A549 treated with CpdA at 1 μM for 4 hours (cell line): Measurements from ENCODE around the gene ZSCAN25. TPM values are rescaled to one million over a fixed set of nuclear protein-coding genes. Genes with fewer than 3 reads are reported as not detected.

Source experiments
- total RNA-seq: library from RNA; stranded (reverse); fragments of 200-300 nt; extraction: Qiagen RNA extraction; gene quantifications from 5 replicates; pipeline ENCODE4 v1.2.3, GENCODE V29; 2022; ENCODE audit warnings: low read depth

The ZSCAN25 gene
- total RNA-seq, result 8.1 to 10.8 TPM (median 9.7 TPM) in 5 replicates

GRCh38 chr7:99616359-99617191, at the start of gene ZSCAN25:
Gene ZSCAN25, plus strand, starts transcription at chr7:99616946. Its CDS starts 2,661 bp downstream, at chr7:99619607.

GRCh38 chr7:99597762-99598501, 18.8 kb upstream of the ZSCAN25 start, which contains the start of gene TMEM225B:
Gene TMEM225B, plus strand, starts transcription at chr7:99598267. Its CDS starts 6,122 bp downstream, at chr7:99604389.

GRCh38 chr7:99679400-99680191, 62.9 kb downstream of the ZSCAN25 start, which contains the start of gene CYP3A5:
Gene CYP3A5, minus strand, starts transcription at chr7:99679996. Its CDS starts 100 bp downstream, at chr7:99679896.

Other genes starting within 250 kb of the ZSCAN25 start
- 267 to 303 TPM (median 287 TPM) in 5 replicates for gene ARPC1B, start 242.2 kb upstream of the ZSCAN25 start, total RNA-seq
- 169 to 200 TPM (median 181 TPM) in 5 replicates for gene PDAP1, start 208.3 kb upstream of the ZSCAN25 start, total RNA-seq
- 134 to 165 TPM (median 150 TPM) in 5 replicates for gene BUD31, start 208.0 kb upstream of the ZSCAN25 start, total RNA-seq
- gene PTCD1, start 178.1 kb upstream of the ZSCAN25 start, total RNA-seq, result 6.7 to 7.3 TPM (median 6.8 TPM) in 5 replicates
- gene CPSF4, start 178.0 kb upstream of the ZSCAN25 start, total RNA-seq, result 35.0 to 45.7 TPM (median 42.4 TPM) in 5 replicates
- 885 to 1,454 TPM (median 964 TPM) in 5 replicates for gene ATP5MF, start 150.8 kb upstream of the ZSCAN25 start, total RNA-seq
- gene ZNF789, start 144.1 kb upstream of the ZSCAN25 start, total RNA-seq, result 7.9 to 9.9 TPM (median 8.7 TPM) in 5 replicates
- gene ZNF394, start 116.7 kb upstream of the ZSCAN25 start, total RNA-seq, result 15.1 to 19.6 TPM (median 18.5 TPM) in 5 replicates
- gene ZKSCAN5, start 112.3 kb upstream of the ZSCAN25 start, total RNA-seq, result 9.0 to 10.3 TPM (median 9.5 TPM) in 5 replicates
- 5.7 to 6.8 TPM (median 6.0 TPM) in 5 replicates for gene FAM200A, start 64.8 kb upstream of the ZSCAN25 start, total RNA-seq
- gene ZNF655, start 58.3 kb upstream of the ZSCAN25 start, total RNA-seq, result 54.1 to 63.6 TPM (median 57.3 TPM) in 5 replicates
- gene TMEM225B, start 18.7 kb upstream of the ZSCAN25 start, total RNA-seq, result 0.75 to 1.4 TPM (median 1.1 TPM) in 5 replicates
- gene CYP3A5, start 63.0 kb downstream of the ZSCAN25 start, total RNA-seq, result 1.4 to 1.9 TPM (median 1.6 TPM) in 5 replicates
- gene CYP3A7, start 118.2 kb downstream of the ZSCAN25 start, total RNA-seq, result not detected in 5 replicates
- gene CYP3A4, start 167.2 kb downstream of the ZSCAN25 start, total RNA-seq, result not detected in 5 replicates
- not detected in 5 replicates for gene CYP3A43, start 211.1 kb downstream of the ZSCAN25 start, total RNA-seq